Activated naive CD4-positive, alpha-beta T cell treated with anti-CD3 and anti-CD28 coated beads for 36 hours (primary cell): Measurements from ENCODE around the gene DMRTB1. TPM values are rescaled to one million over a fixed set of nuclear protein-coding genes. Genes with fewer than 3 reads are reported as not detected.
A peak's percentile ranks its signal among the peaks of the same experiment; 100 is the strongest.

Experiments
- CTCF ChIA-PET: fragments of 350-600 bp; sonication (Branson Sonifier 250); formaldehyde crosslinking; loops from one replicate; lab custom pipeline; 2021; ENCODE audit warnings: antibody characterized with exemption; lab: Charles Lee
- DNase-seq: peaks from one replicate; pipeline ENCODE4 v3.0.0-alpha.2; 2020
- H3K27ac Mint-ChIP-seq: one replicate; pipeline ENCODE4 v1.8.0; 2021; ENCODE audit warnings: mild to moderate bottlenecking, mixed read lengths
- H3K27me3 Mint-ChIP-seq: one replicate; pipeline ENCODE4 v1.8.0; 2021; ENCODE audit warnings: low read depth, mixed read lengths
- H3K36me3 Mint-ChIP-seq: one replicate; pipeline ENCODE4 v1.8.0; 2021; ENCODE audit warnings: low read depth, mixed read lengths
- H3K4me1 Mint-ChIP-seq: one replicate; pipeline ENCODE4 v1.8.0; 2021; ENCODE audit warnings: low read depth, mixed read lengths
- H3K4me3 Mint-ChIP-seq: one replicate; pipeline ENCODE4 v1.8.0; 2021; ENCODE audit warnings: mild to moderate bottlenecking, moderate library complexity, mixed read lengths
- H3K9me3 Mint-ChIP-seq: one replicate; pipeline ENCODE4 v1.8.0; 2021; ENCODE audit warnings: mixed read lengths
- intact Hi-C: fragments of 100-400 bp; cut with micrococcal nuclease; formaldehyde crosslinking; loops from one replicate; pipeline ENCODE4 v1.15.1; 2023
- total RNA-seq, 2 experiments: library from RNA; stranded (reverse); gene quantifications; one replicate each; pipeline ENCODE4 v1.2.3, GENCODE V29; 2021

Gene DMRTB1
- total RNA-seq, 2 experiments from 2014 or later: not detected

- H3K36me3 Mint-ChIP-seq: no peaks in the 10 kb centered on the region
- no peak overlapping the region for H3K4me3 Mint-ChIP-seq
- H3K9me3 Mint-ChIP-seq: no peaks in the 10 kb centered on the region
- CTCF ChIA-PET: no interaction called here
- no peak for DNase-seq
- no peak overlapping the region for H3K27ac Mint-ChIP-seq
- no peaks in the 10 kb centered on the region for H3K27me3 Mint-ChIP-seq
- H3K4me1 Mint-ChIP-seq: no peaks in the 10 kb centered on the region
- intact Hi-C loops: no loop called here
Measured at GRCh38 chr1:53470584-53470983, 11.4 kb downstream of the DMRTB1 start.

- CTCF ChIA-PET: no interaction called here
- intact Hi-C loops: no loop called here
- H3K27ac Mint-ChIP-seq: no peak overlapping the region
- no peak for DNase-seq
- no peaks in the 10 kb centered on the region for H3K36me3 Mint-ChIP-seq
- H3K9me3 Mint-ChIP-seq: no peaks in the 10 kb centered on the region
- H3K4me3 Mint-ChIP-seq: no peak overlapping the region
- H3K4me1 Mint-ChIP-seq: no peaks in the 10 kb centered on the region
- H3K27me3 Mint-ChIP-seq: no peaks in the 10 kb centered on the region
Measured at GRCh38 chr1:53471000-53471399, 11.8 kb downstream of the DMRTB1 start.

DNA sequence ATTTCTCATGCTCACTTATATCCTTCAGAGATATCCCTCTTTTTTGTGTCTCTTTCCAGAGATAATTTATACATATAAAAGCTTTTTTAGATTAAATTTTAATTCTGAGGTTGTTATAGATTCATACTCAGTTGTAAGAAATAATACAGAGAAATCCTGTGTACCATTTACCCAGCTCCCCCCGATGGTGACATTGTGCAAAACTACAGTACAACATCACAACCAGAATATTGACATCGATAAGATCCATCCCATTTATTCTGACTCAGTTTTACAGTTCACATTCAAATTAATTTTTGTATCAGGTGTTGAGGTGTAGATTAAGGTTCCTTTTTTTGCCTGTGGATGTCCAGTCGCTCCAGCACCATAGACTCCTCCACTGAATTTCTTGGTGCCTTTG lies 14.3 kb downstream of the DMRTB1 start:
- intact Hi-C loops: loop anchor here (1.0 to 2.0 kb wide), 2 partner anchors 29 to 195 kb away; no protein-coding TSS in a partner anchor
- no peak overlapping the region for H3K4me3 Mint-ChIP-seq
- no peaks in the 10 kb centered on the region for H3K9me3 Mint-ChIP-seq
- no peaks in the 10 kb centered on the region for H3K4me1 Mint-ChIP-seq
- CTCF ChIA-PET: no interaction called here
- H3K27me3 Mint-ChIP-seq: no peaks in the 10 kb centered on the region
- no peaks in the 10 kb centered on the region for H3K36me3 Mint-ChIP-seq
- H3K27ac Mint-ChIP-seq: no peak overlapping the region
- peak; percentile 21 for DNase-seq

- no peaks in the 10 kb centered on the region for H3K36me3 Mint-ChIP-seq
- DNase-seq: no peak
- no peaks in the 10 kb centered on the region for H3K27me3 Mint-ChIP-seq
- CTCF ChIA-PET: interaction anchor here (0.7 kb wide), 1 partner anchor 152 kb away, joined by 3 read pairs; no protein-coding TSS in a partner anchor
- no peaks in the 10 kb centered on the region for H3K9me3 Mint-ChIP-seq
- H3K4me1 Mint-ChIP-seq: no peaks in the 10 kb centered on the region
- no peak overlapping the region for H3K4me3 Mint-ChIP-seq
- intact Hi-C loops: no loop called here
- no peak overlapping the region for H3K27ac Mint-ChIP-seq
Measured at GRCh38 chr1:53475664-53476063, 16.5 kb downstream of the DMRTB1 start.

DNA sequence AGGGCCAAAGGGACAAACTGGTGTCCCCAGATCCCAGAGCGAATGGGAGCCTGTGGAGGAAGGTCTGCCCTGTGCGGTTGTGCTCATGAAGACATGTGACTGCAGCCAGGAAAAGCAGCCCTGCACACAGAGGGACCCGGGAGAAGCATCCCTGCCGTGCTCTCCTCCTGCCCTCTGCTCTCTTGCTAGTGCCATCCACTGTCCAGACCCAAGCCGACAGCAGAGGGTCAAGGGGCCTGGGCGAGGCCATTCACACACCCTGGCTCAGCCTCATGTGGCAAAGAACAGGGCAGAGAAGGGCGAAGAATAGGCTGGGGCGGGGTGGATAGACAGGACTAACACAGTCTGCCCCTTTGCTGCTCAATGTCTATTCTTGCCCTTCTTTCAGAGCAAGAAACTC lies 17.4 kb downstream of the DMRTB1 start:
- intact Hi-C loops: no loop called here
- no peaks in the 10 kb centered on the region for H3K27me3 Mint-ChIP-seq
- no peak for DNase-seq
- H3K4me1 Mint-ChIP-seq: no peaks in the 10 kb centered on the region
- no peak overlapping the region for H3K4me3 Mint-ChIP-seq
- no peak overlapping the region for H3K27ac Mint-ChIP-seq
- H3K36me3 Mint-ChIP-seq: no peaks in the 10 kb centered on the region
- CTCF ChIA-PET: no interaction called here
- no peaks in the 10 kb centered on the region for H3K9me3 Mint-ChIP-seq

- no peaks in the 10 kb centered on the region for H3K4me1 Mint-ChIP-seq
- H3K9me3 Mint-ChIP-seq: no peaks in the 10 kb centered on the region
- no peak overlapping the region for H3K27ac Mint-ChIP-seq
Measured at GRCh38 chr1:53477651-53478501, 18.7 kb downstream of the DMRTB1 start.

GRCh38 chr1:53478502-53478818 lies 19.3 kb downstream of the DMRTB1 start:
- H3K4me3 Mint-ChIP-seq: no peak overlapping the region
- H3K27ac Mint-ChIP-seq: no peak overlapping the region
- intact Hi-C loops: no loop called here
- CTCF ChIA-PET: no interaction called here
- no peak for DNase-seq
- H3K27me3 Mint-ChIP-seq: no peaks in the 10 kb centered on the region
- H3K4me1 Mint-ChIP-seq: no peaks in the 10 kb centered on the region
- no peaks in the 10 kb centered on the region for H3K36me3 Mint-ChIP-seq
- H3K9me3 Mint-ChIP-seq: no peaks in the 10 kb centered on the region

More at GRCh38 chr1:53477651-53478501, 18.7 kb downstream of the DMRTB1 start:
- intact Hi-C loops: no loop called here
- H3K4me3 Mint-ChIP-seq: no peak overlapping the region
- no peaks in the 10 kb centered on the region for H3K27me3 Mint-ChIP-seq
- CTCF ChIA-PET: interaction anchor here (0.5 kb wide), 2 partner anchors 25 to 279 kb away, joined by 3 to 5 read pairs; no protein-coding TSS in a partner anchor
- H3K36me3 Mint-ChIP-seq: no peaks in the 10 kb centered on the region
- DNase-seq: no peak

DNA sequence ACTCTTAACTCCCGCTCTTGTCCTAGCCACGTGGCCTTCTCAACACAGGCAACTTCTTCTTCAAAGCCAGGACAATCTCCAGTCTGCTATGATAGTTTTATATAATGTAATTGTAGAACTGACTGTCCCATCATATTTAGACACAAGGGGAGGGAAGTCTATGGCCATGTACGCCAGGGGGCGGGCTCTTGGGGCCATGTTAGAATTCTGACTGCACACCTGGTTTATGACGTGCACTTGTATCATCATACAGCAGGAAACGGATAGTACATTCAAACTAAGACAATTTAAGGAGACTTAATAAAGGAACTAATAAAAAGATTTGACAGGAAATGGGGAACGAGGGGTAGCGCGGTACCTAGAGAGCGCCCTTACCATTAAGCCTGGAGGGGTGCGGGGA lies 21.5 kb downstream of the DMRTB1 start:
- H3K27ac Mint-ChIP-seq: no peak overlapping the region
- DNase-seq: no peak
- H3K4me3 Mint-ChIP-seq: no peak overlapping the region
- intact Hi-C loops: no loop called here
- H3K4me1 Mint-ChIP-seq: no peaks in the 10 kb centered on the region
- no peaks in the 10 kb centered on the region for H3K36me3 Mint-ChIP-seq
- CTCF ChIA-PET: no interaction called here
- H3K9me3 Mint-ChIP-seq: no peaks in the 10 kb centered on the region
- peaks cover 6% of the 10 kb centered on the region for H3K27me3 Mint-ChIP-seq

DNA sequence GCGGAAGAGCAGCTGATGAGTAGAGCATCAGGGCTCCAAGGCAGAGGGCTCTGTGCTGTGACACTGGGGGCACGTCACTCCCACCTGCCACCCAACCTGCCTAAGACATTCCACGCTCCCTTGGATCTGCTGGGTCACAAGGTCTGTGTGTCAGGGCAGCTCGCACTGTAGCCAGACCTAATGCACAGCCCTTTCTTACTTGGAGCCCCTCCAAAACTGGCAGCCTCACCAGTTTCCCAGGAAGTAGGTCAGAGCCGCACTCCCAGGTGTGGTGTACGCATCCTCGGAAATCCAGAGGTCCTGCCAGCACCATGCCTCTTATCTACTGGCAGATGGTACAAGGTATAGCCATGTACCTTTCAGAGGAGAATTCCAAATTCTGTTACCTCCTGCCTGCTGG lies 22.3 kb downstream of the DMRTB1 start:
- Mint-ChIP-seq H3K36me3 (no peaks in the 10 kb centered on the region), H3K9me3 (no peaks in the 10 kb centered on the region), H3K27me3 (peaks cover 6% of the 10 kb centered on the region), H3K4me1 (no peaks in the 10 kb centered on the region), H3K4me3 (no peak overlapping the region), H3K27ac (no peak overlapping the region)
- CTCF ChIA-PET: no interaction called here
- no peak for DNase-seq
- intact Hi-C loops: no loop called here

DNA sequence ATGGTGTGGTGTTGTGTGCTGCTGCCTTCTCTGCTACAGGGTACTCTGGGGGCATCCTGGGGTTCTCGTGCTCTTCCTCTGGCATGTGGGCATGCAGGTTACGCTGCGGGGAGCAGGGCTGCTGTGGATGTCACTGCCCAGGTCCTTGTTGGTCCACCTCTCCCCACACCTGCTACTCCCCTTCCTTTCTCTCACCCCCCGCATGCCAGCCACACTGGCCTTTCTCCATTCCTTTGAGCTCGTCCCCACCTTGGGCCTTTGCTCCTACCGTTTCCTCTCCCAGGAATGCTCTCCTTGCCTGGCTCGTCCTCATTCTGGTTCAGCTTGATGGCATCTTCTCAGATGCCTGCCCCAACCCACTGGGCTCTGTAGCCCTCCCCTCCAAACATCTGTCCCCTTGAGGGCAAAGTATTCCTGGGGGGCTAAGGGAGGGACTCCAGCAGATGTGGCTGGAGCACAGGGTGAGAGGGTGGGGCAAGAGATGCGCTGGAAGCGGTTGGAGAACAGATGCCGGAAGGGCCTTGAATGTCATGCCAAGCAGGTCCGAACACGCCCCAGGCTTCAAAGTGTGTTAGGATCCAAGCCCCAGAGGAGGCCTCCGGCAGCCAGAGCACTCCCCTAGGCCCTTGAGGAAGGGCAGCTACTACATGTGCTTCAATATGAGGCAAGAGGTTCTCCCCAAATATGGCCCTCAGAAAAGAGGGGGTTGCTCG lies 23.4 kb downstream of the DMRTB1 start:
- H3K27ac Mint-ChIP-seq: no peak overlapping the region
- H3K4me3 Mint-ChIP-seq: no peak overlapping the region
- no peaks in the 10 kb centered on the region for H3K36me3 Mint-ChIP-seq
- no peaks in the 10 kb centered on the region for H3K4me1 Mint-ChIP-seq
- CTCF ChIA-PET: interaction anchor here (0.9 kb wide), 1 partner anchor 200 kb away, joined by 3 read pairs; no protein-coding TSS in a partner anchor
- H3K27me3 Mint-ChIP-seq: peaks cover 6% of the 10 kb centered on the region
- no peak for DNase-seq
- H3K9me3 Mint-ChIP-seq: no peaks in the 10 kb centered on the region
- intact Hi-C loops: no loop called here

DNA sequence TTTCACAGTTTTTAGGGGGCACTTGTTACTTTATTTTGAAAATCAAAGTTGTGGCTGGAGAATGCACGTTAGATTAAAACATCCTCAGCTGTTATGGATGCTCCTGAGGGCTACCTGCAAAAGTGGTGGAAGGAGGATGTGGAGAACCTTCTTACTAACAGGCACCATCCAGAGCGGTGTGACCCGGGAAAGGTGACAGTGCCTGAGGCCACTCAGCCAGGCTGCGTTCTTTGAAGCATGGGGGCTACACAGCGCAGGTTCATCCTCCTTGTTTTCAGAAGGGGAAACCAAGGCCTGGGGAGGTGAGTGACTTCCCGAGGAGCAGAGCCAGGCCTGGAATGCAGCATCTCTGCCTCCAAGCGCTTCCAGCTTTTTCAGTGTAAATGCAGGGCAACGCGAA lies 24.0 kb downstream of the DMRTB1 start:
- no peaks in the 10 kb centered on the region for H3K36me3 Mint-ChIP-seq
- CTCF ChIA-PET: interaction anchor here (0.9 kb wide), 1 partner anchor 200 kb away, joined by 3 read pairs; no protein-coding TSS in a partner anchor
- no peaks in the 10 kb centered on the region for H3K9me3 Mint-ChIP-seq
- no peak for DNase-seq
- no peaks in the 10 kb centered on the region for H3K4me1 Mint-ChIP-seq
- no peak overlapping the region for H3K27ac Mint-ChIP-seq
- intact Hi-C loops: no loop called here
- H3K27me3 Mint-ChIP-seq: peaks cover 6% of the 10 kb centered on the region
- H3K4me3 Mint-ChIP-seq: no peak overlapping the region

- no peaks in the 10 kb centered on the region for H3K36me3 Mint-ChIP-seq
- H3K27ac Mint-ChIP-seq: no peak overlapping the region
- intact Hi-C loops: no loop called here
- CTCF ChIA-PET: interaction anchor here (0.9 to 1.7 kb wide), 4 partner anchors 199 to 270 kb away, joined by 3 to 5 read pairs (median 4); no protein-coding TSS in a partner anchor
- no peak for DNase-seq
- H3K4me3 Mint-ChIP-seq: no peak overlapping the region
- H3K4me1 Mint-ChIP-seq: no peaks in the 10 kb centered on the region
- peaks cover 6% of the 10 kb centered on the region for H3K27me3 Mint-ChIP-seq
- no peaks in the 10 kb centered on the region for H3K9me3 Mint-ChIP-seq
Measured at GRCh38 chr1:53483656-53484055, 24.5 kb downstream of the DMRTB1 start.
